ENCODE measurements around the gene PPP2R5C.

Gene PPP2R5C

DNA sequence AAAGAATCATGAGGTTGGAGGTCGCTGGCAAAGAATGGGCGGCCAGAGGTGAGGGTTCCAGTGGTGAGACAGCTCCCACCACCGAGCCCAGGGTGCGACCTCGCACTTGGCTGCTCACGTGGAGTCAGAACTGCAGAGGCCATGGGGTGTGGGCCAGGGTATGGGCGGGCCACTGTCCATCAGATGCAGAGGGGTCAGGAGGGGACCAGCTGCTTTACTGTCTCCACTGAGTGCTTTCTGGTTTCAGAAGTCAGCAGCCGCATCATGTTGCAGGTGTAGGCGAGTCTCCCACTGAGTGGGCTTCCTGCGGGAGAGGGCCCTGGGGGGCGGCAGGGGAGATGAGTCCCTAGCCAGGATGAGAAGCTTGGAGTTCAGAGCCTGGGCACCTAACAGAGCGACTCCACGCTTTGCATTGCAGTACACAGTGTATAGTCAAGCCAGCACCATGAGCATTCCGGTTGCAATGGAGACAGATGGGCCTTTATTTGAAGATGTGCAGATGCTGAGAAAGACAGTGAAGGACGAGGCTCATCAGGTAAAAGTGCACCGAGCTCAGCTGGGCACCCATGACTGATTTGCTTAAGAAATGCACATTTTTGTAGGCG, 156.0 kb downstream of the PPP2R5C start:
- DNase-seq (ENCODE audit: low read depth): no peak

DNA sequence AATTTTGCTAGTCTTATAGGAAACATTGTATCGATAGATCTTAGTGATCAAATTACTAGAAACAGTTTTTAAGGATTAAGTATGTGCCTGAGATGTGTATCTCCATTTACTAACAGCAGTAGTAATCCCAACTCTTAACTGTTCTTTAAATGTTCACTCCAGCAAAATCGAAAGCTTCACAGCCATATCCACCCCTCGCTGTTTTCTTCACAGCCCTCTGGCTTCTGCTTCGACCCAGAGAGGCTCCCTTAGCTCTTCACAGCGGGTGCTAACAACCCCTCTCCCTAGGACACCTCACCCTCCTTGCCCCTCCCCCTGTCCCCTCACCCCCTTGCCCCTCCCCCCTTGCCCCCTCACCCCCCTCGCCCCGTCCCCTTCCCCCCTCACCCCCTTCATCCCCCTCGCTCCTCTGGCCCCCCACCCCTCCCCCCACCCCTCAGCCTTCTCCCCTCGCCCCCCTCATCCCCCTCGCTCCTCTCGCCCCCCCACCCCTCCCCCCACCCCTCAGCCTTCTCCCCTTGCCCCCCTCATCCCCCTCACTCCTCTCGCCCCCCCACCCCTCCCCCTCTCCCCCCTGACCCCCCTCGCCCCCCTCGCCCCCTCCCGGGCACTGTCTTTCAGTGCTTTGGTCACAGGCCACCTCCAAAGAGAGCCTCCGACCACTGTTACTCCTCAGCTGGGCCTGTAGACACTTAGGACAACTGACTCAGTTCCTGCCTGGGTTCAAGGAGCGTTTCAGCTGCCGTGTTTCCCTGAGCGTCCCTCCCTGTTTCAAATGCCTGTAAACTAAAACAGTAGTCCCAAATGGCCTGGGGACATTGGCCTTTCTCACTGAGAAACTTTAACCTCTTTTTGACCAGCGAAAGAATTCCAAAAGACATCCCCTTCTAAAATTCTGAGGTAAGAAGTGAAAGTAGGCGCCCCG, 156.8 kb downstream of the PPP2R5C start:
- no peak for DNase-seq (ENCODE audit: low read depth)

GRCh38 chr14:101920271-101920670, 158.8 kb downstream of the PPP2R5C start:
- DNase-seq (ENCODE audit: low read depth): no peak

DNA sequence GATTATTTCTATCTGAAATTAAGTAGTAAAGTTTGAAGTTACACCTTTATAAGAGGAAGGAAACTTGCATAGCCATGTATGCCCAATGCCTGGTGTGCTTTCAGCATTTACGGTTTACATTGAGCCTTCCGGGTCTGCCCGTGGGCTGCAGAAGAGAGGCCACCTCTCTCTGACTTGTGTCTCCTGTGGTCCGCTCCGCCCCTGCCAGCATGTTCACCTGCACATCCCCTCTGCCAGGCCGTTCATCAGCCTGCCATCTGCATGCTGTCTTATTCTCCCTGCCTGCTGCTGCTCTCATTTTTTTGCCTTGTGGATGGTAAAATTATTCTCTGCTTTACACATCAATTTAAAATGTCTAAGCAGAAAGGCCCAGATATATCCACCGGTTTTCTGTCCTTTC, 161.4 kb downstream of the PPP2R5C start:
- no peak for DNase-seq (ENCODE audit: low read depth)

DNA sequence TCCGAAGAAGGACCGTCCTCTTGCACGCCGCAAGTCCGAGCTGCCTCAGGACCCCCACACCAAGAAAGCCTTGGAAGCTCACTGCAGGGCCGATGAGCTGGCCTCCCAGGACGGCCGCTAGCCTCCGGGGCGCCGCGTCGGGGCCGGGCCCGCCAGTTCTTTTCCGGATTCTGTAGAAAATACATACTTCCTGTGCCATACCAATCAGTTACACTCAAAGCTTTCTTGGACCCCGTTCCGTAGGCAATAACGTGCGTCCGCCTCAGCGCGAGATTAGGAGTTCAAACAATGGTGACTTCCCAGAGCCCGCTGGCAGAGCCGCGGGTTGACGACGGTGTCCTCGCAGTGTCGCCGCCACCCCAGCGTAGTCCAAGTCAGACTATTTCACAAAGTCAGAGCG, 163.6 kb downstream of the PPP2R5C start:
- no peak for DNase-seq (ENCODE audit: low read depth)

- no peak for DNase-seq (ENCODE audit: low read depth)
Observed at GRCh38 chr14:101926085-101926484, 164.6 kb downstream of the PPP2R5C start.

GRCh38 chr14:101926620-101927019, 165.1 kb downstream of the PPP2R5C start:
- no peak for DNase-seq (ENCODE audit: low read depth)

DNA sequence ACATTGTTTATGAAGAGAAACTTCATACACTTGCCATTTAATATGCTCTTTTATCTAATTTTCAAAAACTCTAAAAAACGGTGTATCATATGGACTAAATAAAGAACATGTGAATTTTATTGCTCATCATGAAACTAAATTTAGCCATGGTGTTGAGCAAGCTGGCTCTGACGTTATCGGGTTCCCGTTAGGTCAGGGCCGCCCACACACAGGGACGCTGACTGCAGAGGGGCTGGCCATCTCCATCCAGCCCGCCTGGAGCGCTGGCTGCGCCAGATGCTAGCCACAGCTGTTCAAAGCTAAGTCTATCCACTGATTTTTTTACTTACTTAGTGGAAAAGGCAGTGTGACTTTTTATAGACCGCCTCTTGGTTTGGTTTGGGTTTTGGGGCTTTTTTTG, 166.3 kb downstream of the PPP2R5C start:
- no peak for DNase-seq (ENCODE audit: low read depth)

GRCh38 chr14:101928415-101928841, 166.9 kb downstream of the PPP2R5C start:
- no peak for DNase-seq (ENCODE audit: low read depth)

DNA sequence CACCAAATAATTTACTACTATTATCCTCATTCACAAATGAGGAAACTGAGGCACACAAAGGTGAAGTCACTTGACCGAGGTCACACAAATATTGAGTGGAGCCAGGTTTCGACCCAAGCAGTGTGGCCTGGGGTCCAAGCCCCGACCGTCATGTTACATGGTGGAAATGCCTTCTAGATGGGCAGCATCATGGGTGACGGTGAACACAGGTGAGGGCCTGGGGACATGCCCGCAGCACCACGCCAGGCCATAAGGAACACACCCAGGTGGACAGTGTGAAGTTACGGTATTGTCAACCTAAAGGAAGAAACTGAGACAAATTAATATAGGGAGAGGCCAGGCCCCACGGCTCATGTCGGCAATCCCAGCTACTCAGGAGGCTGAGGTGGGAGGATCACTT, 167.6 kb downstream of the PPP2R5C start:
- DNase-seq (ENCODE audit: low read depth): no peak

GRCh38 chr14:101929946-101930345, 168.4 kb downstream of the PPP2R5C start:
- no peak for DNase-seq (ENCODE audit: low read depth)

GRCh38 chr14:101932673-101933072, 171.2 kb downstream of the PPP2R5C start:
- no peak for DNase-seq (ENCODE audit: low read depth)

- no peak for DNase-seq (ENCODE audit: low read depth)
Observed at GRCh38 chr14:101933209-101933608, 171.7 kb downstream of the PPP2R5C start.

- DNase-seq (ENCODE audit: low read depth): no peak
Observed at GRCh38 chr14:101934601-101935150, 173.2 kb downstream of the PPP2R5C start.

- DNase-seq (ENCODE audit: low read depth): no peak
Observed at GRCh38 chr14:101937926-101938767, 176.6 kb downstream of the PPP2R5C start.

GRCh38 chr14:101939646-101940170, 178.2 kb downstream of the PPP2R5C start:
- no peak for DNase-seq (ENCODE audit: low read depth)

GRCh38 chr14:101944451-101944850, 182.9 kb downstream of the PPP2R5C start:
- DNase-seq (ENCODE audit: low read depth): no peak

GRCh38 chr14:101945171-101945570, 183.7 kb downstream of the PPP2R5C start:
- DNase-seq (ENCODE audit: low read depth): no peak

GRCh38 chr14:101947577-101947903, 186.0 kb downstream of the PPP2R5C start:
- peak; percentile 13 for DNase-seq (ENCODE audit: low read depth)

GRCh38 chr14:101947904-101948665, 186.6 kb downstream of the PPP2R5C start:
- peak; percentile 100 for DNase-seq (ENCODE audit: low read depth)

- DNase-seq (ENCODE audit: low read depth): no peak
Observed at GRCh38 chr14:101948666-101949216, 187.2 kb downstream of the PPP2R5C start.
